GM18505 (cell line): ENCODE data around the gene NHSL2.

Experiments used
- ATAC-seq: cut with Tn5 transposase; IDR thresholded peaks from one replicate; pipeline ENCODE4 v1.9.1; 2021; ENCODE audit not compliant: unreplicated experiment
- POLR2A ChIP-seq: IDR thresholded peaks from 4 replicates; pipeline ENCODE4 v1.6.1; 2011; ENCODE audit warnings: borderline replicate concordance; ENCODE audit not compliant: insufficient read depth, insufficient read length; ENCODE audit errors: extremely low read depth

Gene NHSL2

GRCh38 chrX:72107841-72108595 lies 197.4 kb downstream of the NHSL2 start:
- TF ChIP-seq POLR2A: no peak
- no peak for ATAC-seq

DNA sequence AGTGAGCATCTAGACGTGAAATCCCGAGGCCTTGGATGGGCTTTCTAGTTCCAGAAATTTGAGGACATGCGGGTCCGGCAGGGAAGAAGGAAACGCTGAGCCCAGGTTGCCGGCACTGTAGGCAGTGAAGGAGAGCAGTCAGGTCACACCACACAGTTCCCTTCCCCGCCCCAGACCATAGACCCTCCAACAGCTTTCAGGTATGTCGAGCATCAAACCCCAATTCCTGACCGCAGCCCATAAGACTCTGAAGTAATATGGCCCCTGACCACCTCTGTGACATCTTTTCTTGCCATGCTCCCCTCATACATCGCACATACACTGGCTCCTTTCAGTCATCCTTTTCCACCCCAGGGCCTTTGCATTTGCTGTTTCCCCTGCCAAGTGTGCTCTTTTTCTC lies 198.0 kb downstream of the NHSL2 start:
- no peak for TF ChIP-seq POLR2A
- no peak for ATAC-seq

- no peak for ATAC-seq
- TF ChIP-seq POLR2A: no peak
Observed at GRCh38 chrX:72110051-72110875, 199.6 kb downstream of the NHSL2 start.

GRCh38 chrX:72110876-72111708 lies 200.4 kb downstream of the NHSL2 start:
- TF ChIP-seq POLR2A: no peak
- ATAC-seq: no peak

DNA sequence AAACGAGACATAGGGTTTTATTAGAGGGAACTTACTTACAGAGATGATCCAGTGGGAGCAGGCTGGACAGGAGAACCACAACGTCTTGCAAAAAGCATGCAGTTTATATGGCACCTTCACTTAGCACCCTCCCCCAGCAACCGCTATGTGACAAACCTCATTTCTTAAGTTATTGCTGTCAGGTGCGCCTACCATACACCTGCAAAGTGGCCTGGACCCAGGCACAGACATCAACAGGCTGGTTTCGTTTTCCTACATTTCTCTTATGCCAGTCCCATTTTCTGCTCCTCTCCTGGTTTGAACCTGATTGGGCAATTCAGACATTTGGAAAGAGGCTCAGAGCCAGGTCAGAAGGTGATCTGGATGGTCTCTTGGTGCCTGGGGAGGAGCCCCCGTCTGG lies 202.8 kb downstream of the NHSL2 start:
- ATAC-seq: no peak
- no peak for TF ChIP-seq POLR2A

DNA sequence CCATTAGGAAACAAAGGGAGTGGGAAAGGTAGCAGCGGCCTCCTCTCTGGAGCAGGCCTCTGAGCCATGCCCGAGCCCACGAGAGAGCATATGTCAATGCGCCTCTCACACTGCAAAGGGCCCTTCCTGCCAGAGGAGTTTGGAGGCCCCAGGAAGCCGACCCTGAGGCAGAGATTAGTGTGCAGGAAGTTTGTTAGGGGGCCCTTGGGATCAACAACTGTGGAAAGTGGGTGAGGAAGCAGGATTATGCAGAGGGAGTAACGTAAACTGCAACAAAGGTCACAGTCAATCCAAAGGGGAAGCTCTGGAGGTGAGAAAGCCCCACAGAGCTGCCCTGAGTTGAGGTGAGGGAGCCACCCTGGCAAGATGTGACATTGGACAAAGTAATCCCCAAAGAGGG lies 203.7 kb downstream of the NHSL2 start:
- TF ChIP-seq POLR2A: no peak
- ATAC-seq: no peak

DNA sequence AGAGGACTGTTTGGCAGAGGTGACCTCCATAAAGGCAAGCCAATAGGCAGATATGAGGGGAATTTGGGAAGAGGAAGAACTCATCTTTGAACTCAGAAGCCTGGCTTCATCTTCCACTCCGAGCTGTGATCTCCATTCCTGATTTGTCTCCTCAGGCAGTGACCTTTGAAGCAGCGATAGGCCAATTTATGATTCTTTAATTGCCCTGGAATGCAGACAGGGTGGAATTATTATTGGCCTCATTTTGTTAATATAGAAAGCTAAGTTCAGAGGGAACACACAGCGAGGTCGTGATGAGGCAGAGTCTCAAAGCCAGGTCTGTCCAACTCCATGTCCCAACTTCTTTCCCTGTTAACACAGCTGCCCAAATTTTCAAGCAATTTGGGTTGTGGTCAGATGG lies 204.2 kb downstream of the NHSL2 start:
- no peak for TF ChIP-seq POLR2A
- ATAC-seq: no peak

DNA sequence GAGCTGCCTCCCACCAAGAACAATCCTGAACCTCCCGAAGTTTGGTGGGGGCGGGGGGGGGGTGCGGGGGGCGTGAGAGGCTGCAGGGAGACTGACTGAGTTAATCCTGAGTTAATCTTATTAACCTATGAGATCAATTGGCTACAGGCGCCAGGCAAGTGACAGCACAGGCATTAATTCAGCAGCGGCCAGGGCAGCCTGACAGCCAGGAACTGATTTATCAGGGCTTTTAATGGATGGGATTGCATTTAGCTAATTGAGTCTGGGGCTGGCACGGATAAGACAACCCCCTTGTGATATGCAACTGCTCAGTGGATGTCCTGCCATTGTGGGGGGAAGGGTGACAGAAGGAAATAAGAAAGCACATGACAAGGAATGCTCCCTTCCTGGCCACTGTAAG lies 204.7 kb downstream of the NHSL2 start:
- no peak for TF ChIP-seq POLR2A
- ATAC-seq: no peak

DNA sequence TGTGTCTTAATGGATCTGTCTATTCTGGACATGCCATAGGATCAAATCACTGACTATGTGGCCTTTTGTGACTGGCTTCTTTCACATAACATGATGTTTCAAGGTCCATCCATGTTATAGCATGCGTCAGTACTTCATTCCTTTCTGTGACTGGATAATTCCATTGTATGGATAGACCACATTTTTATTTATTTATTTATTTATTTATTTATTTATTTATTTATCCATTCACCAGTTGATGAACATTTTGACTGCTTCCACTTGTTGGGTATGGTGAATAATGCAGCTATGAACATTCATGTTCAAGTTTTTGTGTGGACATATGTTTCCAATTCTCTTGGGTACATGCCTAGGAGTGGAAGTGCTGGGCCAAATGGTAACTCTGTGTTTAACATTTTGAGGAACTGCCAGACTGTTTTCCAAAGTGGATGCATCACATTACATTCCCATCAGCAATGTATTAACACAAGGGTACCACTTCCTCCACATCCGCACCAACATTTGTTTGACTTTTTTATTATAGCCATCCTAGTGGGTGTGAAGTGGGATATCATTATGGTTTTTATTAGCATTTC lies 207.1 kb downstream of the NHSL2 start:
- TF ChIP-seq POLR2A: no peak
- no peak for ATAC-seq

DNA sequence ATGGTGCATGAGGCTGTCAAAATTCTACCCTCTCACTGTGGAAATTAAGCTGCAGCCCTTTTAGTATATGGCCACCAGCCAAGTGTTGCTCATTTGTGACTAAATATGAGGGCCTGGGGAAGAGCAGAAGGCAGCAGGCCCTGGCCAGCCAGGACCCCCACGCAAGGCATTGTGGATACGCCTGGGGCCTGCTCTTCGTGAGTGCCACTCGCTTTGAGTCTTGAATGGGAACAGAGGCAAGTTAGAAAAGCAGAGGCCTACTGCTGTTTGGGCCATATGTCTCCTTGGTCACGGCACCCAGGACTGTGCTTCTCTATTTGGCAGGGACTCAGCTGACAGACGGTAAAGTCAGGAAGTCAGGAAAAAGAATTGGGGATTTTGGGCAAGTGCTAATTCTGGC lies 210.2 kb downstream of the NHSL2 start:
- ATAC-seq: no peak
- no peak for TF ChIP-seq POLR2A

DNA sequence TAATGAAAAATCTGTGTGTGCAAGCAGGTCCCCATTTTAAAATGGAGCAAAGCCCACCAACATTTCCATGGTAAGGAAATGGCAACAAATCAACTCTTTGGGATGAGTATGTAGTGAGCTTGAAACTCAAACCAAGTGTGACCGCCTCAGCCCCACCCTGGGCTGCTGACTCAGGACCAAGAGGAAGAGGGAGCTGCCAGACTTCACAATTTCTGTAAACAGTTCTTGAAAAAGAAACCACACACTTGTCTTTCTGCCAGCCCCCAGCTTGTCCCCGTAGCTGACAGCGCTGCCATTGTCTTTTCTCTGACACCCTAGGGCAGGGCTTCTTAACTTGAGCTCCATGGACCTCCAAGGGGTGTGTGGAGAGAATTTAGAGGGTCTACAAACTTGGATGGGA lies 210.7 kb downstream of the NHSL2 start:
- TF ChIP-seq POLR2A: no peak
- ATAC-seq: no peak

DNA sequence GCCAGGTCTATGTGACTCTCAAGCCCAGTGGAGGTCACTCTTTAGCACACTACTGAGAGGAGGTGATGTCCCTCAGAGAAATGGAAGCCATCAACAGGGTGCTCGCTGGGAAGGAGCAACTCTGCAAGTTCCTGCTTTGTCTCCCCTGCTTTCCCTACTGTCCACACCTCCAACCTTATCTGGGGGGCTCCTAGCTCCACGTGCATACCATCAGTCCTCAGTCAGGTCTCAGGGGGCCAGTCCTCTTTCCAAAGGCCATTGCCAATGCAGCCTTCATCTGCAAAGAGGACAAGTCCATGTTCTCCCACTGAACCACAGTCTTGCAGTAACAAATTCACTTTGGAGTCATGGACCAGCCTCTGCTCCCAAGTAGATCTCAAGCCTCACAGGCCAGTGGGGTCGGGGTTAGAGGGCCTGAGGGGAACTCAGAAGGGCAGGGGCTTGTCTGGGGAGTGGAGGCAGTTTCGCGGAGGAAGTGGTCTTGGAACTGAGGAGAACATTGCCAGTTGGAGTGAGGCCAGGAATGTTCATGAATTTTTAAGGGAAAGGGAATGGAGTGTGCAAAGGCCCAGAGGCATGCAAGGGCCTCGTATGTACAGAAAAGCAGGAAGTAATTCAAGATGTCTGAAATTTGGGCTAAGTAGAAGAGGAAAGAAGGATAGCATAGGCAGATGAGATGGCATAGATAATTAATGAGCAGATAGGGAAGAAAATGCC lies 212.1 kb downstream of the NHSL2 start:
- no peak for ATAC-seq
- TF ChIP-seq POLR2A: no peak
